HUDEP-2 (cell line): Measurements from ENCODE around the gene CFC1.
"Not testable (repeated sequence)": the region's sequence is repeated elsewhere in the genome, so short reads cannot be mapped to it uniquely, and the experiment has no call there.

Source experiments
- DNase-seq, 76 experiments: peaks; one replicate each; lab custom pipeline; 2025; ENCODE audit not compliant: unreplicated experiment in 76 of 76; lab: John Stamatoyannopoulos, UW

The CFC1 gene

DNA sequence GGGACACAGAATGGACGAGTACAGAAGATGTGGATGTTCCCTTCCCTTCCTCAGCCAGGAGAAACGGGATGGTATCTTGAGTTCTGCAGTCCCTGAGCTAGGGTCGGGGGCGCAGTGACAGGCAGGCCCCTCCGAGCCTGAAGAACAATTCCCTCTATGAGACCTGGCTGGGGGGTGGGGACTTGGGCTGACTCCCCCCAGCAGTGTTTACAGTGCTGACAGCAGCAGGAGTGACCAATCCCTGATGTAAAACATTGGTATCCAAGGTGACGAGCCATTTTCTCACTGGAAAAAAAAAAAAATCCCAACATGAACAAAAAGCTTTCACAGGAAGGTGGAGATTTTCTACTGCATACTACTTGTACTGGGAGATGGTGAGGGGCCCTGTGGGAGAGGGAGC, at the start of gene CFC1:
TSS of gene CFC1 (minus strand) at position 183 of the 400 bp plus-strand sequence. CDS start 288 bp downstream, outside the sequence.
- not testable (repeated sequence) for DNase-seq

- not testable (repeated sequence) for DNase-seq
Observed at GRCh38 chr2:130641688-130642087, 42.3 kb upstream of the CFC1 start.

DNA sequence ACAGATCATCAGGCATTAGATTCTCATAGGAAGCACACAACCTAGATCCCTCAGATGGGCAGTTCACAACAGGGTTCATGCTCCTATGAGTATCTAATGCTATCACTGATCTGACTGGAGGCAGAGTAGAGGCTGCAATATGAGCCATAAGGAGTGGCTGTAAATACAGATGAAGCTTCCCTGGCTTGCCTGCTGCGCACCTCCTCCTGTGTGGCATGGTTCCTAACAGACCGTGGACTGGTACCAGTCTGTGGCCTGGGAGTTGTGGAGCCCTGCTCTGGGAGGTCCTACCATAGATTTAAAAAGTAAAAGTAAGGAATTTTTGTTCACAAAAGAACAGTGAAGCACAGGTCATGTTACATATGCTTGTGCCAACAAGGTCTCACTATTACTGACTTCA, 39.6 kb upstream of the CFC1 start:
- DNase-seq: not testable (repeated sequence)

DNA sequence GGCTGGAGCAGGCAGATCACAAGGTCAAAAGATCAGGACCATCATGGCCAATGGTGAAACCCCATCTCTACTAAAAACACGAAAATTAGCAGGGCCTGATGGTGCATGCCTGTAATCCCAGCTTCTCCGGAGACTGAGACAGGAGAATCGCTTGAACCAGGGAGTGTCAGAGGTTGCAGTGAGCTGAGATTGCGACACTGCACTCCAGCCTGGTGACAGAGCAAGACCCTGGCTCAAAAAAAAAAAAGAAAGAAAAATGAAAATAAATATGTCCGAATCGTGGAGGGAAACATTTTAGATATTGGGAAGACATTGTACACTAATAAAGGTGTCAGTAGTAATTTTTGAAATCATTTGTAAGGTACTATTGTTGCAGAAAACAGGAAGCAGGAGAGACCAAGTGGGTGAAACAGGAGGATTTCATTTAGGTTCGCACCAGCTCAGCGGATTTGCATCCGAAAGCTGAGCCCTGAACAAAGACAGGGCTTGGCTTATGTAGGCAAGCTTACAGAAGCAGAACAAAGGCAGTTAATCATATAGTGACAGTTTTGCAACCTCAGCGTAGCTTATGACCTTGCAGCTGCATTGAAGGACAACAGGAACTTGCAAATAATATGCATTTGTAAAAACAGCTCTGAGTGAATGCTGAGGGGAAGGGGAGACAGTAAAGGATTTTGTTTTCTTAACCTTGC, 29.6 kb upstream of the CFC1 start:
- DNase-seq: not testable (repeated sequence)

DNA sequence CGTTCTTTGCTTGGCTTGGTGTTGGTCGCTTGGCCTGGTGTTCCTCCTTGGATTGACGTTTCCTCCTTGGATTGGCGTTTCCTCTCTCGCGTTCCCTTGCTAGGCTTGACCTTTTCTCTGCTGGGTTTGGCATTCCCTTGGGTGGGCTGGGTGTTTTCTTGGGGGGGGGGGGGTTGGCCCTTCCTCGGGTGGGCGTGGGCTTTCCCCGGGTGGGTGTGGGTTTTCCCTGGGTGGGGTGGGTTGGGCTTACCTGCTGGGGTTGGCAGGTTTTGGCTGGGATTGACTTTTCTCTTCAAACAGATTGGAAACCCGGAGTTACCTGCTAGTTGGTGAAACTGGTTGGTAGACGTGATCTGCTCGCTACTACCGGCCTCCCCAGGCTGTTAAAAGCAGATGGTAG, 11.8 kb upstream of the CFC1 start, which contains the start of gene POTEJ:
TSS of gene POTEJ (plus strand) at position 301 of the 400 bp plus-strand sequence. CDS start at position 394, 93 bp downstream.
- not testable (repeated sequence) for DNase-seq

GRCh38 chr2:130610486-130610885, 11.1 kb upstream of the CFC1 start:
- DNase-seq: not testable (repeated sequence)

DNA sequence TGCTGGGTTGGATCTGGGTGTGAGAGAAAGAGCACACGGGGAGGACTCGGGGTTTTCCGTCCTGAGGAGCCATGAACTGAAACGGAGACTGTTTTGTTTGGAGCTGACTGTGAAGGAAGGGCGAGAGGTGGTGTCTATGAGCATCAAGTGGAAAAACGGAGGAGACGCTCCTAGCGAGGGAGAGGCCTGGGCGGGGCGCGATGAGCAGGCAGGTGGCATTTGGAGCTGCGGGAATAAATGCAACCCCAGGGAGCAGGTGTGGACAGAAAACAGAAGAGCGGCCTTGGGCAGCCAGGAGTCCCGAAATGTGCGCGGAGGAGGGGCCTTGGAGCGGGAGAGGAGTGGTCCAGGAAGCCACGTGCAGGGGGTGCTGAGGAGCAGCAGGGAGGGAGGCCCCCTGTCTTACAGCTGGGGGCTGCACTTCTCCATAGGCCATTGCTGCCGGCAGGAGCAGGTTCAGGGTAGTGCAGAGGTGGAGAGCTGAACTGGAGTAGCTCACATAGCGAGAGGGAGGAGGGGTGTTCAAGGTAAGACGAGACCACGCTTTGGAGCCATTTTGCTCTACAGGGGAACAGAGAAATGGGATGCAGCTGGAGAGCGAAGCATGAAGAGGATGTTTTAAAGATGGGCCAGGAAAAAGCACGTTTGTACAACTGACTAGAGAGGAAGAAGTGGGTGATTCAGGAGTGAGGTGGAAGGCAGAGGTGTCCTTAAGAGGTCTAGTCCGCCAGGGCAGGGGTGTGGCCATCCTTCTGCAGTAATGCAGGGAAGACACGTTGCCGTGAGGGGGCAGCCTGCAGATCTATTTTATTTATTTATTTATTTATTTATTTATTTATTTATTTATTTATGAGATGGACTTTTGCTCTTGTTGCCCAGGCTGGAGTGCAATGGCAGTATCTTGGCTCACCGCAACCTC, 9.9 kb upstream of the CFC1 start:
- not testable (repeated sequence) for DNase-seq

DNA sequence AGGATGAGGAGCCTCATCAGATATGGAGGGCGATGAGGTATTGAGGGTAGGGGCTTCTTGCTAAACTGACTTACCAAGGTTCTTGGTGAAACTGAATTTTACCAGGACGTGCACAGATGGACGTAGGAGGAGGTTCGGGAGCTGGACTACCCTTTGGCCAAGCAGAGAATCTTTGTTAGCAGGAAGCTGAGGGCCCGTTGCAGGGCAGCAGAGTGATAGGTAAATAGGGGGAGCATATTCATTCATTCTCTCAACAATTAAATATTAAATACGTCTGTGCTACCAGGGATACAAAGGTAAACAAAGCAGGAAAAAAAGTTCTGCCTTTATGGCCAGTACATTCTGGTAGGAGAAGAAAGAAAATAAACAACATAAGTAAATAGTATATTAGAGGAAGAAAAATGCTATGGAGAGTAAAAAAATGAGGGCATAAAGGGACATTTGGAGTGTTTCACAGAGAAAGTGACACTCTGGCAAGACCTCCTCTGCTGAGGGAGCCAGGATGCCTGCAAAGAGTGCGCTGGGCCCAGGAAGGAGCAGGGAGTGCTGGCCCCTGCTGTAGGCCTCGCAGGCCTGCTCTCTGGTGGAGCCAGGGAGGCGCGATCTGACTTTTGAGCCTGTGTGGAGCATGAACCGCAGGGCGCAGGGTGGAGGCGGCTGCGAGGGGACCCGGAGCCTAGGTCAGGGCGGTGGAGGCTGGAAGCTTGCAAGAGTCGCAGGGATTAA, 9.1 kb upstream of the CFC1 start:
- not testable (repeated sequence) for DNase-seq

DNA sequence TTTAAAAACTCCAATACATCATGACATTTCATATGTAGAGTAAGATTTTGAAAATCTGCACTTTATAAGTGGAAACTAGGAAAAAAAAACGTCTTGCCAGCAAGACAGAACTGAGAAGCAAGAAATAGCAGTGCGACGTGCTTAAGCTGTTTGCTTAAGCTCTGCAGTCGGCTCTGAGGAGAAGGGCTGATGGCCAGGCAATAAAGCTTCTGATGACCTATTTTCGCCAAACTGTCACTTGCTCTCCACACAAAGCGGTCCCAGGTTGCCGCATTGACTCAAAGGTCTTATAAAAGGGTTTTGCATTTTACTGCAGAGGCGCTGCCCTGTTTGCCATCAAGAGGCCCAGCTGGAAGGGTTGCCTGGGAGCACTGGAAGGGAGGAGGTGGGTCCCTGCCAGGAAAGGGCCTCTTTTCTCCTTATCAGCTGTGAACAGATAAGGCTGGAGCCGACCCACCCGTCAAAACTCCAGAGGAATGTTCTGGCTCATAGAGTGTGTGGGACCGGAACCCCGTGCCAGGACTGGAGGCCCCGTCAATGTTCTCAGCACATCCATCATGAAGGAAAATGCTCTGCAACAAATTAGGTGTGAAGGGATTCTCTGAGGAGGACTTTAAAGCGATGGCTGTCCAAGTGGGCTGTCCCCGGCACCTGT, 2.4 kb upstream of the CFC1 start:
- not testable (repeated sequence) for DNase-seq

- DNase-seq: not testable (repeated sequence)
Observed at GRCh38 chr2:130599926-130600325, 551 bp upstream of the CFC1 start.

GRCh38 chr2:130598463-130598862, 912 bp downstream of the CFC1 start:
- DNase-seq: not testable (repeated sequence)

- DNase-seq: not testable (repeated sequence)
Observed at GRCh38 chr2:130597994-130598393, 1.4 kb downstream of the CFC1 start.

DNA sequence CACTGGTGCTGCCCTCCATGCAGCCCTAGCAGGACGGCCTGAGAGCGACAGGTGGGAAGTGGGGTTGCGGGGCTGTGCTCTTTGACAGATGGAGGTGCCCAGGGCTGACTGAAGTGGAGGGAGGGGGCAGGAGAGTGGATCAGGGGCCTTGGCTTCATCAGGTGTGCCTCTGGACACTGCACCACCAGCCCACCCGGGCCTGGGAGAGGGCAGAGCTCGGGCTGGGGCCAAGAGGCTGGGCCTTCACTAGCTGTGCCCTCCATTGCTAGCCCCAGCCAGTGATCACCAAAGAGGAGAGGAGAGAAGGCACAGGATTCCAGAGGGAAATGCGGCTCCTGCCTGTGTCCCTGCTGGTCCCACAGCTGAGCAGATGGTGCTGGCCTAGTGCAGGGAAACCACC, 2.6 kb downstream of the CFC1 start:
- DNase-seq: not testable (repeated sequence)

DNA sequence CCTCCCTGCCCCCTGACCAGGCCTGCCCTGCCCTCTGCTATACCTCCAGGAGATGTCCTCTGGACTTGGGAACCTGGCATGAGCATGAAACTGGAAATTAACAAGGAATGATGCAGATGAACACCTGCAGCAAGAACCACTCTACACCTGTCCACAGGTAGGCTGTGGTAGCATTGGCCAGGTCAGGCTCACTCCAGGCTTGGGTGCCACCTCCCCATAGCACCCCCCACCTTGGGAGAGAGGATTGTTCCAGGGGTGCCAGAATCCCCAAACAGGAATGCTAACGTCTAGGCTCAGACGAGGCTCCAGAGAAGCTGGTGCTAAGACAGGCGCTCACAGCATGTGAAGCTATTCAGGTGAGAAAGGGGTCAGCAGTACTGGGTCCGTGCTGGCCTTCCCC, 5.4 kb downstream of the CFC1 start:
- not testable (repeated sequence) for DNase-seq

DNA sequence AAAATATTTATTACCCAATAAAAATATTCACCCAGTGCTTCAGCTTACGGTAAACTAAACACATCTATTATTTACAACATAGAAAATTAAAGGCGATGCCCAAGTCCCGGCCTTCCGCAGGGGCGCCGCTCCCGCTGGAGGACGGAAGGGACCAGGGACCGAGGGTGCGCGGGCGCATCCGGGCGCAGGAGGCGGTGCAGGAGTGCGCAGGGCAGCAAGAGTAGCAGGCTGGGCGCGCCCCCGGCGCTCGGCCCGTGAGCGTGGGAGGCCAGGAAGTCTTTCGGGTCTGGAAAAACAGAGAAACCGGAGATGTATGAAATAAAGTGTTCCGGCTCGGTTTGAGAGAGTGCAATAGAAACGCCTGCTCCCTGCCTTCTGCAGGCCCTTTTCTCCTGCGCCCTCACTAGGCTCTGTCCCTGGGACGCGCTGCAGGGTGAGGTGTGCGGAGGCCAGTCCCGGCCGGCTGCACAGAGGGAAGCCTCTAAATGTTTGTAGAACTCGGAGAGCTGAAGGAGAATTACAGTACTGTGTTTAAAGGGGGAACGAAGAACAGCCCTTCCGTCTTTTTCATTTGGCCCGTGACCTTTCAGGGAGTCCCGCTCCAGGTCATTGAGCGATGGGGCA, 6.5 kb downstream of the CFC1 start:
- not testable (repeated sequence) for DNase-seq

DNA sequence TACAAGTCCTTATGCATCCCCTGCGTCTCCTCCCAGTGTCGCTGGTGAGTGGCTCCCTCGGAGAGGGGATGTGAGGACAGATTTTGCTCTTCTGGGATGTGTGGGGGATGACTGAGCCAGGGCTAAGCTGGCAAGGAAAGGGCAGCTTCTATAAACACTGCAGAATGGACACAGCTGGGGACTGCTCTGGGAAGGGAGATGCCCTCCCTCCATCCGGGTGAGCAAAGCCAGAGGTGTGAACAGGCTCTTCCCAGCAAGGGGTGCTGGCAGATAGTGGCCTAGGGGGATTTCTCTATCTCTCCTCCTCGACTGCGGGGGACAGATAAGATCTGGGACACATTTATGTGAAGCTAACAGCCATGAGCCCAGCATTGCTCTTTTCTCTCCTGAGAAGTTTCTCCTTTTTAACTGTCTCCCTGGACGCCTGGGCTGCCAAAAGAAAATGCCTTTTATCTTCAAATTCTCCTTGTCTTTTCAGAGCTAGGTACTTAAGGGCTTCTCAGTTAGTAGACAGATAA, 8.5 kb downstream of the CFC1 start:
- DNase-seq: not testable (repeated sequence)

GRCh38 chr2:130590170-130590841, 9.1 kb downstream of the CFC1 start:
- DNase-seq: not testable (repeated sequence)

DNA sequence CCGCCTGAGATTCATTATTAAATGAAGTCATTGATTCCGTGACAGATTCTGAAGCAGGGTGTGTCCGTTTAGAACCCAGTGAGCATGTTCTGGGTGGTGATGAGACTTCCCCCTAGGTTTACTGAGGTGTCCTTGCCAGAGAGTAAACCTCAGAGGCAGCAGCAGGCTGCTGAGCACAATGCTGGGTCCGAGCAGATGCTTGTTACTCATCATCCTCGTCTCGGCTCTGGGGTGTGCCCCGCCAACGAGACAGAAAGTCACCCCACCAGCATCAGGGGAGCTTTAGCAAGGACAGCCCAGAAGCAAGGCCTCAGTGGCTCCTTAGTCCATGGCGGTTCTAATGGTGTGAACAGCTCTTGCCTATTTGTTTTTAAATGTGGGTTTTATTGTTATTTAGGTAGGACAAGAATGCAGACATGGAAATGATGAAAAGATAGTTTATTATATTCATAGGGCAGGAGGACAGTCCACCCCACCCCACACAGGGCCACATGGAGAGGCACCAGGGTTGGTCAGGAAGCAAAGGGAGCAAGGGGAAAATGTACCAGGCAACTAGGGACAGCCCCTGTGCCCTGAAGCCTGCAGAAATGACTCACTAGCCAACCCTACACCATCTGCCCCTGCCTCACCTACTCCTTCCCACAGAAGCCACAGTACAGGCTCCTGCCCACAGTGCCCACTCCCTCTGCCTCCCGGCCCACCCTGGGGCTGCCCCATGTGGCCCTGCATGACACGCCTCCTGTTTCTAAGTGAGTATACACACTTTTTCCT, 10.5 kb downstream of the CFC1 start:
- not testable (repeated sequence) for DNase-seq
